Epithelial cell of umbilical artery (primary cell): Measurements from ENCODE around the gene BTAF1. TPM values are rescaled to one million over a fixed set of nuclear protein-coding genes. Genes with fewer than 3 reads are reported as not detected.

Experiments
- total RNA-seq: library from RNA; depleted of rRNA; stranded (reverse); fragments of >200 nt; gene quantifications from 2 replicates; pipeline ENCODE4 v1.2.3, GENCODE V29; 2014

BTAF1 gene
- 36.1 and 40.4 TPM in 2 replicates for total RNA-seq

DNA sequence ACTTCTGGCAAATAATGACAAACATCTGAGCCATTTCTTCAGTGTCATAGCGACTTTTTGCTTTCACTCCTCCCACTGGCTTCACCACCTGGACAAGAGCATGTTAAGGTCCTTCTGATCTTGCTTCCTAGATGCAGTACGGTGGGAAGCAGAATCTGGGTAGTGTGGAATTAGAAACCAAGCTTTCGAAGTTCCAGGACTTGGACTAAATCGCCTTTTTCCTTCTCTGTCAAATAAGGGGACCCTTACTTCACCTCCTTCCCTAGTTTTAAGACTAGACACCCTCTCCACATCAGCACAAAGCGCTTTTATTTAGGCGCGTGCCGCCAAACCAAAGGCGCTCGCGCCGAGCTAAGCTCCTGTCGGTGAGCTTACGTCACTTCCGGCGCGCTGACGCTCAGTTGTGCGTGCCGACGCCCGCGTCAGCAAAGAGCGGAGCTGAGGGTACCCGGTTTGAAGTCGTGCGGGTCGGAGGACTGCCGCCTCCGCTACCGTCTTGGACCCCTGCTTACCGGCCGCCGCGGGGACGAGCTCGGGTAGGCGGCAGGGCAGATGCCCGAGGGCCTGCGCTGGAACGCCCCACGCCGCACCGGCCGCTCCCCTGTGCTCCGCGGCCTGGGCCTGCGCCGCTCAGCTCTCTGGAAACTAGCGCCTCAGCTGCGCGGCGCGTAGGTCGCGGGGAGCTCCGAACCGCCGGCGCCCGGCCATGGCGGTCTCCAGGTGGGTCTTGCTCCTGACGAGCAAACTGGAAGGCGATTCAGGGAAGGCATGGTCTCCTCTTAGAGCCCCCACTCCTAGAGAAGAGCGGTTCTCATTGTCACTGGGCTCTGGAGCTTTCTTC, at the start of gene BTAF1:
Gene BTAF1, plus strand, starts transcription at position 400 of the 841 bp plus-strand sequence. Its CDS starts 307 bp downstream, at position 707.

DNA sequence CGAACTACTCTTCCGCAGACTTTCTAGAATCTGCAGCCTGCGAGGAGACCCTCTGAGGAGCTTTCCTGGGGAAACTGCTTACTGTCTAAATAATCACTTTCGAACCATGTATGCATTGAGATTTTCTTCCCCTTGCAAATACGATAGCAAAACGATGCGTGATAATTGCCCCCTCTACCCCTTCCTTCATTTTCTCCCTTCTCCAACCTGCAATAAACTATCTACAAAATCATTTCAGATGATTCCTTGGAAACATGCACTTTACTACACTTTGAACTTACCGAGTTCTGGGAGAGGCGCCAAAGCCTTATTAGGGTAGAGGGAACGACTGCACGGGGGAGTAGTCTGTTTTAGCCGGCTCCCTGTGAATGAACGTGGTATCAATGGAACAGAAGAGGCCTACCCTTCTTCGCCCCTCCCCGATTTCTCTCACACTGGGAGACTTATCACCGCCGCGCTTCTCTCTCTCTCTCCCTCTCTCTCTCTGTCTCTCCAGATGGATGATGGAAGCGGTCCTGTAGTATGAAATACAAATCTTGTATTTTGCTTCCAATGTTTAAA, 14.4 kb upstream of the BTAF1 start, which contains the start of gene FGFBP3:
Gene FGFBP3, minus strand, starts transcription at position 370 of the 561 bp plus-strand sequence. CDS start 517 bp downstream, outside the sequence.

Other genes with a start within 250 kb of the BTAF1 start
- 42.6 and 58.1 TPM in 2 replicates for gene TNKS2, start 125.3 kb upstream of the BTAF1 start, total RNA-seq
- 0.30 and 0.32 TPM in 2 replicates for gene FGFBP3, start 14.3 kb upstream of the BTAF1 start, total RNA-seq